HL-60 (cell line): ENCODE measurements around the gene DHX35.
A peak's percentile ranks its signal among the peaks of the same experiment; 100 is the strongest.

ENCODE experiments used
- DNase-seq, 2 experiments: peaks; one replicate each; pipeline ENCODE4 v3.0.0-alpha.2; 2010 to 2020; ENCODE audit warnings: low read depth in 1 of 2, low spot score in 1 of 2
- H3K27ac ChIP-seq: fragments of 250-450 bp; sonication (Bioruptor Pico); replicated peaks from 2 replicates; pipeline ENCODE4 v1.5.1; 2020; ENCODE audit warnings: mild to moderate bottlenecking, moderate library complexity
- H3K27me3 ChIP-seq: fragments of 250-450 bp; sonication (Bioruptor Pico); 2 replicates; pipeline ENCODE4 v1.5.1; 2021; ENCODE audit warnings: mild to moderate bottlenecking, moderate library complexity; ENCODE audit not compliant: insufficient read depth, poor library complexity, severe bottlenecking
- H3K4me3 ChIP-seq: replicated peaks from 2 replicates; pipeline ENCODE4 v1.5.1; 2011; ENCODE audit warnings: mild to moderate bottlenecking, control low read depth, low read length; ENCODE audit not compliant: insufficient read depth
- GABPA ChIP-seq: IDR thresholded peaks from 2 replicates; pipeline ENCODE4 v1.6.1; 2012; ENCODE audit warnings: low read depth
- POLR2AphosphoS5 ChIP-seq: IDR thresholded peaks from 2 replicates; pipeline ENCODE4 v1.6.1; 2012; ENCODE audit warnings: low read depth
- SPI1 ChIP-seq: IDR thresholded peaks from 2 replicates; pipeline ENCODE4 v1.6.1; 2012; ENCODE audit warnings: low read depth, mild to moderate bottlenecking, borderline replicate concordance
- TF ChIP-seq, protein P1 (sequence below): IDR thresholded peaks from one replicate; pipeline ENCODE4 v1.5.1; 2011; ENCODE audit warnings: low read length, control low read depth, inconsistent platforms; ENCODE audit not compliant: insufficient read depth
- TF ChIP-seq, protein P2 (sequence below): IDR thresholded peaks from 2 replicates; pipeline ENCODE4 v1.6.1; 2012; ENCODE audit warnings: low read depth; ENCODE audit not compliant: insufficient replicate concordance

Gene DHX35

DNA sequence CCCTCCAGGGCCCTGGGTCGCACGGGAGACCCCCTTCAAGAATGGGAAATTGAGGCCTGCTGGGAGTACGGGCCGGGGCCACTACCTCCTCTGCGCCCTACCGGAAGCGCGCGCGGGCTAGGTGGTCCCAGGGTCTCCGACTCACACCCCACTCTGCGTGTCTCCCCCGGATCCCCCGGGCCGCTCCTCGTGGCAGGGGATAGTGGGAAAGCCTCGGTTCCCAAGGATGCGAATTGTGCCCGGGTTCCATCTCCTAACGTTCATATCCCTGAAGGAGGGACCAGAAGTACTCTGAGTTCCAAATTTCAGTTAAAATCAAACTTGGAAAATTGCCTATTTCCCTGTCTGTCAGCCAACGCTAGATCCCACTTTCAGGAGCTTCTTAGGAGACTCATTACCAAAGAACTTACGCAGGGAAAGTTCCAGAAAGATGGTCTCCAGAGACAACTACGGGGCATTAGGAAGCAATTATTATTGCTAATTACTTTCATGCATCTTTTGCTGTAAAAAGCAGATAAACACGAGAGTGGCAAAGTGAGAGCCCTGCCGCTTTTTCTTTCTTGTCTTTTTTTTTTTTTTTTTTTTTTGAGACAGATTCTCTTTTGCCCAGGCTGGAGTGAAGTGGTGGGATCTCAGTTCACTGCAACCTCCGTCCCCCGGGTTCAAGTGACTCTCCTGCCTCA, 35.1 kb upstream of the DHX35 start:
- no peak for DNase-seq
- Histone ChIP-seq H3K4me3 (peak overlapping the region; percentile 74), H3K27ac (peak overlapping the region; percentile 68), H3K27me3 (no peaks in the 10 kb centered on the region)
- no peak for TF ChIP-seq SPI1
- no peak for TF ChIP-seq POLR2AphosphoS5
- TF ChIP-seq GABPA, result no peak
- TF ChIP-seq, protein P1, sequence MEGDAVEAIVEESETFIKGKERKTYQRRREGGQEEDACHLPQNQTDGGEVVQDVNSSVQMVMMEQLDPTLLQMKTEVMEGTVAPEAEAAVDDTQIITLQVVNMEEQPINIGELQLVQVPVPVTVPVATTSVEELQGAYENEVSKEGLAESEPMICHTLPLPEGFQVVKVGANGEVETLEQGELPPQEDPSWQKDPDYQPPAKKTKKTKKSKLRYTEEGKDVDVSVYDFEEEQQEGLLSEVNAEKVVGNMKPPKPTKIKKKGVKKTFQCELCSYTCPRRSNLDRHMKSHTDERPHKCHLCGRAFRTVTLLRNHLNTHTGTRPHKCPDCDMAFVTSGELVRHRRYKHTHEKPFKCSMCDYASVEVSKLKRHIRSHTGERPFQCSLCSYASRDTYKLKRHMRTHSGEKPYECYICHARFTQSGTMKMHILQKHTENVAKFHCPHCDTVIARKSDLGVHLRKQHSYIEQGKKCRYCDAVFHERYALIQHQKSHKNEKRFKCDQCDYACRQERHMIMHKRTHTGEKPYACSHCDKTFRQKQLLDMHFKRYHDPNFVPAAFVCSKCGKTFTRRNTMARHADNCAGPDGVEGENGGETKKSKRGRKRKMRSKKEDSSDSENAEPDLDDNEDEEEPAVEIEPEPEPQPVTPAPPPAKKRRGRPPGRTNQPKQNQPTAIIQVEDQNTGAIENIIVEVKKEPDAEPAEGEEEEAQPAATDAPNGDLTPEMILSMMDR, result no peak
- TF ChIP-seq, protein P2, sequence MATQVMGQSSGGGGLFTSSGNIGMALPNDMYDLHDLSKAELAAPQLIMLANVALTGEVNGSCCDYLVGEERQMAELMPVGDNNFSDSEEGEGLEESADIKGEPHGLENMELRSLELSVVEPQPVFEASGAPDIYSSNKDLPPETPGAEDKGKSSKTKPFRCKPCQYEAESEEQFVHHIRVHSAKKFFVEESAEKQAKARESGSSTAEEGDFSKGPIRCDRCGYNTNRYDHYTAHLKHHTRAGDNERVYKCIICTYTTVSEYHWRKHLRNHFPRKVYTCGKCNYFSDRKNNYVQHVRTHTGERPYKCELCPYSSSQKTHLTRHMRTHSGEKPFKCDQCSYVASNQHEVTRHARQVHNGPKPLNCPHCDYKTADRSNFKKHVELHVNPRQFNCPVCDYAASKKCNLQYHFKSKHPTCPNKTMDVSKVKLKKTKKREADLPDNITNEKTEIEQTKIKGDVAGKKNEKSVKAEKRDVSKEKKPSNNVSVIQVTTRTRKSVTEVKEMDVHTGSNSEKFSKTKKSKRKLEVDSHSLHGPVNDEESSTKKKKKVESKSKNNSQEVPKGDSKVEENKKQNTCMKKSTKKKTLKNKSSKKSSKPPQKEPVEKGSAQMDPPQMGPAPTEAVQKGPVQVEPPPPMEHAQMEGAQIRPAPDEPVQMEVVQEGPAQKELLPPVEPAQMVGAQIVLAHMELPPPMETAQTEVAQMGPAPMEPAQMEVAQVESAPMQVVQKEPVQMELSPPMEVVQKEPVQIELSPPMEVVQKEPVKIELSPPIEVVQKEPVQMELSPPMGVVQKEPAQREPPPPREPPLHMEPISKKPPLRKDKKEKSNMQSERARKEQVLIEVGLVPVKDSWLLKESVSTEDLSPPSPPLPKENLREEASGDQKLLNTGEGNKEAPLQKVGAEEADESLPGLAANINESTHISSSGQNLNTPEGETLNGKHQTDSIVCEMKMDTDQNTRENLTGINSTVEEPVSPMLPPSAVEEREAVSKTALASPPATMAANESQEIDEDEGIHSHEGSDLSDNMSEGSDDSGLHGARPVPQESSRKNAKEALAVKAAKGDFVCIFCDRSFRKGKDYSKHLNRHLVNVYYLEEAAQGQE, result no peak

DNA sequence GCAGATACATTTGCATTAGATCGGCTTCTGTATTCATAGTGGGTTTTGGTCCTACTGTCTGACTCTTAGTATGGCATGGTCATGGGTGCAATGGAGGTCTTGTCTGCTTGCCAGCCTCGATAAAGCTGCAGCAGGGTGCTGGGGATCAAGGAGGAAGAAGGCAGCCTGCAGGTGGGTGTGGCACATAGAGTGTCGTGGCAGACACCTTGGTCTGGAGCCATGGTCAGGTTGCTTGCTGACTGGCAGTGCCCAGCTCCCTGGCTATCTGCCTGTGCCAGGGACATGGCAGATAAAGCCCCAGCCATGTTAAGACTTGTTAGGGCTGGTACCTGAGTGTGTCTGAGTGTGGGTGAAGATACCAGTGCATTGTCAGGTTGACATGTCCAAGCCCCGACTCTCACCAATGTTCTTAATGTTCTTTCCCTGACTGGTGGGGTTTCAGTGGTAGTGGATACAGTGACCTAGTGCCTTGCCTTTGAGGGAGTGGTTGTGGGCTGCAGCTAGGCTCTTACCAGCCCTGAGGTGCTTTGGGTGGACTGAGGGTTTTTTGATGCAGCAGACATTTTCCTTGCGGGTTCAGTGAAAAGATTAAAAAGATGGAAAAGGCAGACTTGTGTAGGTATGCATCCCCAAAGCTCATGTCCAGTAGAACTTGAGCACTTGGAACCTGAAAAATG, 34.1 kb upstream of the DHX35 start:
- Histone ChIP-seq H3K27ac (no peak overlapping the region), H3K4me3 (peak overlapping the region; percentile 74), H3K27me3 (no peaks in the 10 kb centered on the region)
- TF ChIP-seq, protein P2, result no peak
- TF ChIP-seq GABPA (no peak), SPI1 (no peak), POLR2AphosphoS5 (no peak)
- TF ChIP-seq, protein P1, result no peak
- peak in 1 of 2 experiments; percentile 35 for DNase-seq

DNA sequence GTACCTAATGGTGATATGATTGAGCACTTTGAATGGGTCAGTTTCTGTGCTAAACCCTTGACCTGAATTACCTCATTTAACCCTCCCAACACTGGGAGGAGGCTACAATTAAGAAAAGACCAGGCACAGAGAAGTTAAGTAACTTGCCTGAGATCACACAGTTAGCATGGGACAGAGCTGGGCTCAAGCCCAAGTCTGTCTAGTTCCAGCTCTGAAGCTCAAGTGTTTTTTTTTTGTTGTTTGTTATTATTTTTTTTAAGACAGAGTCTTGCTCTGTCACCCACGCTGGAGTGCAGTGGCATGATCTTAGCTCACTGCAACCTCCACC, 31.9 kb upstream of the DHX35 start:
- DNase-seq, result no peak
- TF ChIP-seq, protein P2, result no peak
- TF ChIP-seq, protein P1, result no peak
- H3K27me3 ChIP-seq, result no peaks in the 10 kb centered on the region
- H3K27ac ChIP-seq, result no peak overlapping the region
- no peak overlapping the region for H3K4me3 ChIP-seq
